ENCODE data around the gene NHP2.
"Not testable (repeated sequence)": the region's sequence is repeated elsewhere in the genome, so short reads cannot be mapped to it uniquely, and the experiment has no call there.

The NHP2 gene

GRCh38 chr5:178153530-178154340 lies at the start of gene NHP2:
NHP2 (minus strand) TSS chr5:178153885; CDS start chr5:178153817, 68 bp downstream.
- peak; percentile 98 for DNase-seq

GRCh38 chr5:178202541-178202940 lies 48.9 kb upstream of the NHP2 start:
- DNase-seq, result no peak

GRCh38 chr5:178201927-178202235 lies 48.2 kb upstream of the NHP2 start:
- no peak for DNase-seq

GRCh38 chr5:178201221-178201926 lies 47.7 kb upstream of the NHP2 start:
- no peak for DNase-seq

GRCh38 chr5:178199581-178200434 lies 46.1 kb upstream of the NHP2 start:
- DNase-seq, result no peak

GRCh38 chr5:178198706-178199105 lies 45.0 kb upstream of the NHP2 start:
- no peak for DNase-seq

- DNase-seq, result not testable (repeated sequence)
These were observed 44.5 kb upstream of the NHP2 start for GRCh38 chr5:178198151-178198550.

GRCh38 chr5:178196986-178197385 lies 43.3 kb upstream of the NHP2 start:
- DNase-seq, result no peak

GRCh38 chr5:178196281-178196812 lies 42.7 kb upstream of the NHP2 start:
- no peak for DNase-seq

GRCh38 chr5:178194026-178194425 lies 40.3 kb upstream of the NHP2 start:
- no peak for DNase-seq

- no peak for DNase-seq
These were observed 39.6 kb upstream of the NHP2 start for GRCh38 chr5:178193251-178193809.

GRCh38 chr5:178192787-178193186 lies 39.1 kb upstream of the NHP2 start:
- no peak for DNase-seq

GRCh38 chr5:178192244-178192643 lies 38.6 kb upstream of the NHP2 start:
- no peak for DNase-seq

GRCh38 chr5:178191661-178192060 lies 38.0 kb upstream of the NHP2 start:
- DNase-seq, result no peak

GRCh38 chr5:178189433-178189832 lies 35.7 kb upstream of the NHP2 start:
- DNase-seq, result no peak

GRCh38 chr5:178187014-178187413 lies 33.3 kb upstream of the NHP2 start, which contains the start of gene GMCL2:
GMCL2 (minus strand) TSS chr5:178187371; CDS start chr5:178187299, 72 bp downstream.
- DNase-seq, result no peak

- no peak for DNase-seq
These were observed 32.7 kb upstream of the NHP2 start for GRCh38 chr5:178186427-178186826.

GRCh38 chr5:178182158-178182876 lies 28.6 kb upstream of the NHP2 start:
- no peak for DNase-seq

GRCh38 chr5:178180141-178180863 lies 26.6 kb upstream of the NHP2 start:
- DNase-seq, result no peak

GRCh38 chr5:178177569-178177968 lies 23.9 kb upstream of the NHP2 start:
- DNase-seq, result no peak

- no peak for DNase-seq
These were observed 23.1 kb upstream of the NHP2 start for GRCh38 chr5:178176791-178177190.
